ENCODE measurements around the gene GALR2.
A peak's percentile ranks its signal among the peaks of the same experiment; 100 is the strongest.
"Not testable (repeated sequence)": the region's sequence is repeated elsewhere in the genome, so short reads cannot be mapped to it uniquely, and the experiment has no call there.

GALR2 gene

GRCh38 chr17:76074390-76075363, at the start of gene GALR2:
Gene GALR2, plus strand, starts transcription at chr17:76074781. Its CDS starts 103 bp downstream, at chr17:76074884.
- DNase-seq (ENCODE audit: low read depth in 2 of 2), result no peak

GRCh38 chr17:76025294-76025693, 49.3 kb upstream of the GALR2 start:
- DNase-seq (ENCODE audit: low read depth in 2 of 2), result no peak

GRCh38 chr17:76026714-76027158, 47.8 kb upstream of the GALR2 start:
- DNase-seq (ENCODE audit: low read depth in 2 of 2), result no peak

GRCh38 chr17:76027159-76027839, 47.3 kb upstream of the GALR2 start, which contains the start of gene EVPL:
Gene EVPL, minus strand, starts transcription at chr17:76027306. Its CDS starts 108 bp downstream, at chr17:76027198.
- DNase-seq (ENCODE audit: low read depth in 2 of 2), result no peak

- no peak for DNase-seq (ENCODE audit: low read depth in 2 of 2)
Observed at GRCh38 chr17:76032073-76032779, 42.4 kb upstream of the GALR2 start.

GRCh38 chr17:76032780-76033108, 41.8 kb upstream of the GALR2 start:
- DNase-seq (ENCODE audit: low read depth in 2 of 2), result no peak

GRCh38 chr17:76033139-76033538, 41.4 kb upstream of the GALR2 start:
- no peak for DNase-seq (ENCODE audit: low read depth in 2 of 2)

GRCh38 chr17:76034428-76035350, 39.9 kb upstream of the GALR2 start:
- no peak for DNase-seq (ENCODE audit: low read depth in 2 of 2)

GRCh38 chr17:76036497-76037261, 37.9 kb upstream of the GALR2 start:
- no peak for DNase-seq (ENCODE audit: low read depth in 2 of 2)

GRCh38 chr17:76038050-76038449, 36.5 kb upstream of the GALR2 start:
- no peak for DNase-seq (ENCODE audit: low read depth in 2 of 2)

- DNase-seq (ENCODE audit: low read depth in 2 of 2), result no peak
Observed at GRCh38 chr17:76039121-76039520, 35.5 kb upstream of the GALR2 start.

GRCh38 chr17:76040376-76040775, 34.2 kb upstream of the GALR2 start:
- no peak for DNase-seq (ENCODE audit: low read depth in 2 of 2)

- not testable (repeated sequence) for DNase-seq (ENCODE audit: low read depth in 2 of 2)
Observed at GRCh38 chr17:76042868-76043267, 31.7 kb upstream of the GALR2 start.

GRCh38 chr17:76044475-76045007, 30.0 kb upstream of the GALR2 start:
- DNase-seq (ENCODE audit: low read depth in 2 of 2), result not testable (repeated sequence)

GRCh38 chr17:76046064-76046463, 28.5 kb upstream of the GALR2 start:
- no peak for DNase-seq (ENCODE audit: low read depth in 2 of 2)

GRCh38 chr17:76048025-76048605, 26.5 kb upstream of the GALR2 start:
- DNase-seq (ENCODE audit: low read depth in 2 of 2), result no peak

- DNase-seq (ENCODE audit: low read depth in 2 of 2), result peak in 1 of 2 experiments; percentile 8
Observed at GRCh38 chr17:76048711-76049110, 25.9 kb upstream of the GALR2 start.

GRCh38 chr17:76049239-76049638, 25.3 kb upstream of the GALR2 start:
- no peak for DNase-seq (ENCODE audit: low read depth in 2 of 2)

GRCh38 chr17:76049836-76050537, 24.6 kb upstream of the GALR2 start:
- DNase-seq (ENCODE audit: low read depth in 2 of 2), result no peak

Data from fibroblast of skin of left biceps (primary cell).